Smooth muscle cell (in vitro differentiated cells): Measurements from ENCODE around the gene EDC3. TPM values are rescaled to one million over a fixed set of nuclear protein-coding genes. Genes with fewer than 3 reads are reported as not detected.

Experiments used
- DNase-seq: peaks from one replicate; lab custom pipeline; 2025; ENCODE audit not compliant: unreplicated experiment; lab: John Stamatoyannopoulos, UW
- H2AFZ ChIP-seq: fragments of 200-600 bp; sonication (generic); 2 replicates; pipeline ENCODE4 v1.6.0; 2016; ENCODE audit warnings: antibody characterized with exemption, low read depth, mild to moderate bottlenecking
- H3F3A ChIP-seq: fragments of 200-600 bp; sonication (generic); 2 replicates; pipeline ENCODE4 v1.6.0; 2017; ENCODE audit warnings: antibody characterized with exemption, low read depth
- H3K27ac ChIP-seq: fragments of 200-600 bp; sonication (generic); 2 replicates; pipeline ENCODE4 v1.5.1; 2016; ENCODE audit warnings: low read depth, mild to moderate bottlenecking
- H3K27me3 ChIP-seq: fragments of 200-600 bp; sonication (generic); 2 replicates; pipeline ENCODE4 v1.6.1; 2016; ENCODE audit warnings: low read depth, mild to moderate bottlenecking
- H3K36me3 ChIP-seq: fragments of 200-600 bp; sonication (generic); 2 replicates; pipeline ENCODE4 v1.5.1; 2016; ENCODE audit warnings: low read depth
- H3K4me1 ChIP-seq: fragments of 200-600 bp; sonication (generic); 2 replicates; pipeline ENCODE4 v1.5.1; 2016; ENCODE audit warnings: low read depth
- H3K4me2 ChIP-seq: fragments of 200-600 bp; sonication (generic); 2 replicates; pipeline ENCODE4 v1.6.0; 2016; ENCODE audit warnings: mild to moderate bottlenecking
- H3K4me3 ChIP-seq: fragments of 200-600 bp; sonication (generic); 2 replicates; pipeline ENCODE4 v1.5.1; 2016; ENCODE audit warnings: mild to moderate bottlenecking
- H3K79me2 ChIP-seq: fragments of 200-600 bp; sonication (generic); 2 replicates; pipeline ENCODE4 v1.6.0; 2016; ENCODE audit warnings: low read depth, mild to moderate bottlenecking
- H3K9ac ChIP-seq: fragments of 200-600 bp; sonication (generic); 2 replicates; pipeline ENCODE4 v1.6.0; 2016; ENCODE audit warnings: low read depth
- H3K9me3 ChIP-seq: fragments of 200-600 bp; sonication (generic); replicated peaks from 2 replicates; pipeline ENCODE4 v1.5.1; 2016; ENCODE audit warnings: low read depth
- H4K20me1 ChIP-seq: fragments of 200-600 bp; sonication (generic); 2 replicates; pipeline ENCODE4 v1.6.0; 2016; ENCODE audit warnings: low read depth
- CTCF ChIP-seq: fragments of 200-600 bp; sonication (generic); IDR thresholded peaks from 2 replicates; pipeline ENCODE4 v1.5.1; 2017; ENCODE audit warnings: borderline replicate concordance, mild to moderate bottlenecking, antibody characterized with exemption; ENCODE audit not compliant: insufficient read depth, poor library complexity, severe bottlenecking
- WGBS: methylation state at CpG from one replicate; pipeline ENCODE4 v1.1.7; 2016; ENCODE audit warnings: low lambda C conversion rate; 5-methylcytosine and 5-hydroxymethylcytosine counted together
- polyA plus RNA-seq: library from polyadenylated mRNA; unstranded; fragments of >200 nt; fragmentation: Nextera tagmentation; extraction: Ambion mirVana; gene quantifications from 2 replicates; pipeline ENCODE4 v1.2.1, GENCODE V29; 2016
- total RNA-seq: library from RNA; depleted of rRNA; stranded (reverse); fragments of >200 nt; gene quantifications from 2 replicates; pipeline ENCODE4 v1.2.3, GENCODE V29; 2014

Gene EDC3
- total and polyA plus RNA-seq, 2 experiments from 2014 or later: 18.4 to 26.7 TPM

DNA sequence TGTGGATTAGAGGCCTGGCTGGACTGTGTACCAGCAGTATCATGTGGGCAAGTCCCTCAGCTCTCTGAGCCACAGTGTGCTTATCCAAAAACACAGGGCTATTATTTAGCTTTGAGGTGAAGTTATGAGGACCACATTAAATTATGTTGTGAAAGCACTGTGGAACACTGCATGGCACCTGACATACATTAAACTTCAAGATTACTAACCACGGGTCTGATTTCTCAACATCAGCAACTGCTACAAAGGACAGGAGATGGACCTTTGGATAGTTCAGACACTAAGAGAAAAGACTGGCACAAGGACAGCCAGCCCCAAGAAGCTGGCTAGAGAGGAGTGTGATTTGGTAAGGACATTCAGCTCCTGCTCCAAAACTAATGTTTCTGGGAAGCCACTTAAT lies 58.8 kb downstream of the EDC3 start:
- H4K20me1 ChIP-seq: peaks cover 80% of the 10 kb centered on the region
- no peak for DNase-seq
- no peaks in the 10 kb centered on the region for H3K27me3 ChIP-seq
- WGBS: 88% methylated on average over 1 of the region's 1 CpG
- no peak overlapping the region for H3K4me2 ChIP-seq
- no peaks in the 10 kb centered on the region for H3K4me1 ChIP-seq
- H3F3A ChIP-seq: no peaks in the 10 kb centered on the region
- no peak overlapping the region for H3K4me3 ChIP-seq
- H2AFZ ChIP-seq: no peak overlapping the region
- no peaks in the 10 kb centered on the region for H3K36me3 ChIP-seq
- H3K9ac ChIP-seq: no peak overlapping the region
- TF ChIP-seq CTCF: no peak
- no peaks in the 10 kb centered on the region for H3K9me3 ChIP-seq
- H3K79me2 ChIP-seq: no peaks in the 10 kb centered on the region
- H3K27ac ChIP-seq: no peak overlapping the region

- Histone ChIP-seq H3K36me3 (no peaks in the 10 kb centered on the region), H3K27ac (no peak overlapping the region), H3F3A (peaks cover 3% of the 10 kb centered on the region), H3K4me1 (no peaks in the 10 kb centered on the region), H2AFZ (no peak overlapping the region), H3K4me2 (no peak overlapping the region), H3K9me3 (no peaks in the 10 kb centered on the region), H4K20me1 (peaks cover 80% of the 10 kb centered on the region), H3K4me3 (no peak overlapping the region), H3K79me2 (no peaks in the 10 kb centered on the region), H3K9ac (no peak overlapping the region), H3K27me3 (no peaks in the 10 kb centered on the region)
- 45% methylated on average over 5 of the region's 5 CpGs for WGBS
- TF ChIP-seq CTCF: peak; percentile 91
- DNase-seq: no peak
These were observed 60.6 kb downstream of the EDC3 start for GRCh38 chr15:74635228-74635627.

DNA sequence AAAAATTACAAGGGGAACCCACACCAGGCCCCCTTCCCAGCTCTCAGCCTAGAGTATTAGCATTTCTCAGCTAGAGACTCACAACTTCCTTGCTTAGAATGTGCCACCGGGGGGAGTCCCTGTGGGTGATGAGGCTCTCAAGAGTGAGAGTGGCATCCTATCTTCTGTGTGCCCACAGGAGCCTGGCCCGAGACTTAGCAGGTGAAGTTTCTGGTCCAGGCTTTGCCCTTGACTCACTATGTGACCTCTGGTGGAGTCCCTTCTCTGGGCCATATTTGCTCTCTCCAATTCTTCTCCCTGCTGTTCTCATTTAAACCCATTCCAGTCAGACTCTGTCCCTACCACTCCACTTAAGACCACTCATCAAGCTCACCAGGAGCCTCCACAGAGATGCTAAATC lies 62.0 kb downstream of the EDC3 start:
- no peak overlapping the region for H2AFZ ChIP-seq
- TF ChIP-seq CTCF: no peak
- H3K27me3 ChIP-seq: no peaks in the 10 kb centered on the region
- 91% methylated on average over 2 of the region's 2 CpGs for WGBS
- peaks cover 80% of the 10 kb centered on the region for H4K20me1 ChIP-seq
- no peak overlapping the region for H3K4me2 ChIP-seq
- DNase-seq: no peak
- H3K79me2 ChIP-seq: no peaks in the 10 kb centered on the region
- H3K9me3 ChIP-seq: no peaks in the 10 kb centered on the region
- no peaks in the 10 kb centered on the region for H3K4me1 ChIP-seq
- H3K4me3 ChIP-seq: no peak overlapping the region
- H3K9ac ChIP-seq: no peak overlapping the region
- H3F3A ChIP-seq: peaks cover 4% of the 10 kb centered on the region
- H3K36me3 ChIP-seq: no peaks in the 10 kb centered on the region
- no peak overlapping the region for H3K27ac ChIP-seq

GRCh38 chr15:74632601-74633000 lies 63.2 kb downstream of the EDC3 start:
- H2AFZ ChIP-seq: no peak overlapping the region
- no peaks in the 10 kb centered on the region for H3K4me1 ChIP-seq
- WGBS: 96% methylated on average over 9 of the region's 9 CpGs
- H3K27me3 ChIP-seq: no peaks in the 10 kb centered on the region
- no peak overlapping the region for H3K9ac ChIP-seq
- peaks cover 86% of the 10 kb centered on the region for H4K20me1 ChIP-seq
- H3F3A ChIP-seq: peaks cover 4% of the 10 kb centered on the region
- TF ChIP-seq CTCF: no peak
- H3K9me3 ChIP-seq: no peaks in the 10 kb centered on the region
- DNase-seq: no peak
- no peaks in the 10 kb centered on the region for H3K79me2 ChIP-seq
- no peaks in the 10 kb centered on the region for H3K36me3 ChIP-seq
- H3K27ac ChIP-seq: no peak overlapping the region
- no peak overlapping the region for H3K4me3 ChIP-seq
- H3K4me2 ChIP-seq: no peak overlapping the region
